Activated gamma-delta T cell treated with anti-CD3 and anti-CD28 coated beads, Interleukin-2, amount 50 U/mL, for 16 hours (primary cell): Measurements from ENCODE around the gene MAGEB4.

Experiments
- DNase-seq: peaks from one replicate; pipeline ENCODE4 v3.0.0-alpha.2; 2020; ENCODE audit warnings: low read depth

MAGEB4 gene

GRCh38 chrX:30283456-30284200, 41.8 kb downstream of the MAGEB4 start:
- no peak for DNase-seq
